ENCODE results near the gene TRIM72. TPM values are rescaled to one million over a fixed set of nuclear protein-coding genes. Genes with fewer than 3 reads are reported as not detected.

TRIM72 gene
- total RNA-seq, 2 donors from 2014 or later, result not detected

DNA sequence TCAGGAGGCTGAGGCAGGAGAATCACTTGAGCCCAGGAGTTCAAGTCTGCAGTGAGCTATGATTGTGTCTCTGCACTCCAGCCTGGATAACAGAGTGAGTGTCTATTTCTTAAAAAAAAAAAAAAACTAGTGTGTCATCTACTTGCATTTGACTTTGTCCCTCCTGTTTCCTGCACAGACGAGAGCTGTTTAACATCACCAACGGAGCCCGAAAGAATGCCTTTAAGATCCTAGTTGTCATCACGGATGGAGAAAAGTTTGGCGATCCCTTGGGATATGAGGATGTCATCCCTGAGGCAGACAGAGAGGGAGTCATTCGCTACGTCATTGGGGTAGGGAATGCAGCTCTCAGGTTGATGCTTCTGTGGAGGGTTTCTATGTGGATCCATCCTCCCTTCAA lies 59.3 kb downstream of the TRIM72 start:
- H3K27ac ChIP-seq, result no peak overlapping the region
- DNase-seq, result no peak

DNA sequence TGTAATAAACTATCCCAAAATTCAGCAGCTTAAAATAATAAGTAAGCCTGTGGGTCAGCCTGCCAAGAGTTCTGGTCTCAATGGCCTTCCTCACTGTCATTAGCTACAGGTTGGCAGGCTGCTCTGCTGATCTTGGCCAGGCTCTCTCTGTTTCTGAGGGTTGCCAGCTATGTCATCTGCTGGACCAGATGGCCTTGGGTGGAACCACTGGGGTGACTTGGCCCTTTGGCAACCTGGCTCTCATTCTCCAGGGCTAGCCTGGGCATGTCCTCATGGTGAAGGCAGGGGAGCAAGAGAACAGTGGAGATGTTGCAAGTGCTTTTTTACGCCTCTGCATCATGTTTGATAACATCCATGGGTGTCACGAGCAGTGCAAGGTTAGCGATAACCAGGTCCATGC lies 59.8 kb downstream of the TRIM72 start:
- 80 to 83% methylated on average over 3 of the region's 3 CpGs for whole genome bisulfite sequencing, 2 donors
- Histone ChIP-seq H3K4me3 (no peak overlapping the region), H3K36me3 (replicated peaks in 1 of 2; ENCODE audit: insufficient read depth in 1 of 2, low read depth in 2 of 2) (no peaks in the 10 kb centered on the region), H3K27ac (no peak overlapping the region), H3K9me3 (no peaks in the 10 kb centered on the region), H3K4me1 (no peaks in the 10 kb centered on the region), H3K27me3 (no peaks in the 10 kb centered on the region)
- DNase-seq (no peak), ATAC-seq (no peak)
- TF ChIP-seq POLR2A (IDR thresholded peaks at IDR 0.05), result no peak
- TF ChIP-seq, protein P1, sequence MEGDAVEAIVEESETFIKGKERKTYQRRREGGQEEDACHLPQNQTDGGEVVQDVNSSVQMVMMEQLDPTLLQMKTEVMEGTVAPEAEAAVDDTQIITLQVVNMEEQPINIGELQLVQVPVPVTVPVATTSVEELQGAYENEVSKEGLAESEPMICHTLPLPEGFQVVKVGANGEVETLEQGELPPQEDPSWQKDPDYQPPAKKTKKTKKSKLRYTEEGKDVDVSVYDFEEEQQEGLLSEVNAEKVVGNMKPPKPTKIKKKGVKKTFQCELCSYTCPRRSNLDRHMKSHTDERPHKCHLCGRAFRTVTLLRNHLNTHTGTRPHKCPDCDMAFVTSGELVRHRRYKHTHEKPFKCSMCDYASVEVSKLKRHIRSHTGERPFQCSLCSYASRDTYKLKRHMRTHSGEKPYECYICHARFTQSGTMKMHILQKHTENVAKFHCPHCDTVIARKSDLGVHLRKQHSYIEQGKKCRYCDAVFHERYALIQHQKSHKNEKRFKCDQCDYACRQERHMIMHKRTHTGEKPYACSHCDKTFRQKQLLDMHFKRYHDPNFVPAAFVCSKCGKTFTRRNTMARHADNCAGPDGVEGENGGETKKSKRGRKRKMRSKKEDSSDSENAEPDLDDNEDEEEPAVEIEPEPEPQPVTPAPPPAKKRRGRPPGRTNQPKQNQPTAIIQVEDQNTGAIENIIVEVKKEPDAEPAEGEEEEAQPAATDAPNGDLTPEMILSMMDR (IDR thresholded peaks at IDR 0.05), result no peak
- intact Hi-C loops (cut with DNase I), result no loop called here

More for the DNA sequence above, 59.3 kb downstream of the TRIM72 start:
- Histone ChIP-seq H3K4me1 (no peaks in the 10 kb centered on the region), H3K4me3 (no peak overlapping the region), H3K36me3 (replicated peaks in 1 of 2; ENCODE audit: insufficient read depth in 1 of 2, low read depth in 2 of 2) (no peaks in the 10 kb centered on the region), H3K27me3 (no peaks in the 10 kb centered on the region), H3K9me3 (no peaks in the 10 kb centered on the region)
- no peak for ATAC-seq
- TF ChIP-seq, protein P1 (IDR thresholded peaks at IDR 0.05), result no peak
- no peak for TF ChIP-seq POLR2A (IDR thresholded peaks at IDR 0.05)
- 83 to 87% methylated on average over 7 of the region's 7 CpGs for WGBS, 2 donors
- intact Hi-C loops (cut with DNase I), result no loop called here

DNA sequence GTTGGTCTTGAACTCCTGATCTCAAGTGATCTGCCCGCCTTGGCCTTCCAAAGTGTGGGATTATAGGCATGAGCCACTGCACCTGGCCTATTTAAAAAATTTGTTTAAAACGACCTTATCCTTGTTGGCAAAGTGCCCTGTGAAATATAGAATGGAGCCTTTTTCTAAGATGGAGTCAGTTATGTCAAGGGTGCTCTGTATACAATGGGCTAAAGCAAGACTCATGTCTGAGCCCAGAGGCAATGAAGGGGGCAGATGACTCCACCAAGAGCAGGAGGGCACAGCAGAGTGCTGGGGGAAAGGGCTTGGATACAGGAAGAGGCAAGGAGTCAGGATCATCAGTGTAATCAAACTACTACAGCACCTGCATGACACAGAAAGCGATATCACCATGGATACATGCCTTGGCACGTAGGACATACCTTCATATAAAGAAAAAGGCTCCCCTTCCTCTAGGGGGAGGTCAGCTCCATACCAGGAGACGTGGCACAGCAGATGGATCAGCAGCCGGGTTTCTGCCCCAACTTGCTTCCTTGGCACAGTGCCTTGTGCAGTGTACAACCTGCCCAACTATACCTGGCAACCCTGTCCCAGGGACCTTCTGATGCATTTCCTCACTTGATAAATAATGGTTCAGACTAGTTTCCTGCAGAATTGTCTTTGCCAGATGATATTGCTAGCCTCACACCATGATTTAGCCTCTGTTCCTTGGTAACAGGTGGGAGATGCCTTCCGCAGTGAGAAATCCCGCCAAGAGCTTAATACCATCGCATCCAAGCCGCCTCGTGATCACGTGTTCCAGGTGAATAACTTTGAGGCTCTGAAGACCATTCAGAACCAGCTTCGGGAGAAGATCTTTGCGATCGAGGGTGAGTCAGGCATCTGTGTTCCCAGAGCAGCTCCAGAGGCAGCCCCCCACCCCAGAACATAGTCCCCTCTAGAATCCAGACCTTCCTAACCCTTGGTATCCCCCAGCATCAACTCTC lies 61.2 kb downstream of the TRIM72 start:
- H3K27me3 ChIP-seq, result no peaks in the 10 kb centered on the region
- no peaks in the 10 kb centered on the region for H3K4me1 ChIP-seq
- no peak overlapping the region for H3K4me3 ChIP-seq
- no peak for ATAC-seq
- no peak for TF ChIP-seq POLR2A (IDR thresholded peaks at IDR 0.05)
- TF ChIP-seq, protein P1 (IDR thresholded peaks at IDR 0.05), result no peak
- no peak for DNase-seq
- intact Hi-C loops (cut with DNase I), result no loop called here
- WGBS, 2 donors, result 79 to 83% methylated on average over 15 of the region's 15 CpGs
- H3K9me3 ChIP-seq, result no peaks in the 10 kb centered on the region
- H3K36me3 ChIP-seq (replicated peaks in 1 of 2; ENCODE audit: insufficient read depth in 1 of 2, low read depth in 2 of 2), result no peaks in the 10 kb centered on the region
- H3K27ac ChIP-seq, result no peak overlapping the region

DNA sequence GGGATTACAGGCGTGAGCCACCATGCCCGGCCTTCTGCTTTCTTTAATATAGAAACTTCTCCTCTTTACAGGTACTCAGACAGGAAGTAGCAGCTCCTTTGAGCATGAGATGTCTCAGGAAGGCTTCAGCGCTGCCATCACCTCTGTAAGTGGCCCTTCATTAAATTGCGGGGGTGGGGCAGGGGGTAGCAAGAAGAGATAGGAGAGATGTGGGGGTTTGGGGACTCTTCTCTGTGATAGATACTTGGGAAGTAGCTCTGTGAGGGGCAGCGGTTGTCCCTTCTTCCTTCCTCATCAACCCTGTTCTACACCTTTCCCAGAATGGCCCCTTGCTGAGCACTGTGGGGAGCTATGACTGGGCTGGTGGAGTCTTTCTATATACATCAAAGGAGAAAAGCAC lies 62.7 kb downstream of the TRIM72 start:
- no peak for ATAC-seq
- Histone ChIP-seq H3K9me3 (no peaks in the 10 kb centered on the region), H3K36me3 (replicated peaks in 1 of 2; ENCODE audit: insufficient read depth in 1 of 2, low read depth in 2 of 2) (no peaks in the 10 kb centered on the region), H3K4me3 (no peak overlapping the region), H3K27ac (no peak overlapping the region), H3K4me1 (no peaks in the 10 kb centered on the region), H3K27me3 (no peaks in the 10 kb centered on the region)
- no peak for DNase-seq
- WGBS, 2 donors, result 71 to 75% methylated on average over 5 of the region's 5 CpGs
- TF ChIP-seq POLR2A (IDR thresholded peaks at IDR 0.05), result no peak
- TF ChIP-seq, protein P1 (IDR thresholded peaks at IDR 0.05), result no peak
- intact Hi-C loops (cut with DNase I), result no loop called here
